Ishikawa (cell line): ENCODE data around the gene DPYSL5.

Experiments
- CEBPB ChIP-seq: IDR thresholded peaks from 2 replicates; pipeline ENCODE4 v1.6.1; 2012
- EP300 ChIP-seq: IDR thresholded peaks from 2 replicates; pipeline ENCODE4 v1.6.1; 2012; ENCODE audit warnings: borderline replicate concordance
- FOXM1 ChIP-seq: IDR thresholded peaks from 2 replicates; pipeline ENCODE4 v1.6.1; 2012; ENCODE audit warnings: low read depth, borderline replicate concordance
- NFIC ChIP-seq: IDR thresholded peaks from 2 replicates; pipeline ENCODE4 v1.6.1; 2012
- TAF1 ChIP-seq: IDR thresholded peaks from 2 replicates; pipeline ENCODE4 v1.6.1; 2012; ENCODE audit warnings: low read depth, mild to moderate bottlenecking
- TF ChIP-seq, protein P1 (sequence below): IDR thresholded peaks from 2 replicates; pipeline ENCODE4 v1.6.1; 2012

GRCh38 chr2:26993768-26994167 is 145.8 kb downstream of the DPYSL5 start:
- TF ChIP-seq, protein P1, sequence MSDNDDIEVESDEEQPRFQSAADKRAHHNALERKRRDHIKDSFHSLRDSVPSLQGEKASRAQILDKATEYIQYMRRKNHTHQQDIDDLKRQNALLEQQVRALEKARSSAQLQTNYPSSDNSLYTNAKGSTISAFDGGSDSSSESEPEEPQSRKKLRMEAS: no peak
- TF ChIP-seq CEBPB (no peak), EP300 (no peak), FOXM1 (no peak), NFIC (no peak), TAF1 (no peak)
